OCI-M2 (cell line): ENCODE results near the gene TM9SF1.

Source experiments
- DNase-seq: peaks from one replicate; lab custom pipeline; 2025; ENCODE audit not compliant: unreplicated experiment; lab: John Stamatoyannopoulos, UW

Gene TM9SF1

GRCh38 chr14:24156840-24157239, 38.4 kb downstream of the TM9SF1 start:
- DNase-seq: no peak

- DNase-seq: no peak
Measured at GRCh38 chr14:24155100-24155499, 40.1 kb downstream of the TM9SF1 start.

- no peak for DNase-seq
Measured at GRCh38 chr14:24151404-24152080, 43.7 kb downstream of the TM9SF1 start.

GRCh38 chr14:24150993-24151392, 44.2 kb downstream of the TM9SF1 start:
- no peak for DNase-seq

GRCh38 chr14:24150567-24150966, 44.7 kb downstream of the TM9SF1 start:
- DNase-seq: no peak

- DNase-seq: no peak
Measured at GRCh38 chr14:24150061-24150460, 45.2 kb downstream of the TM9SF1 start.

- no peak for DNase-seq
Measured at GRCh38 chr14:24149302-24149969, 45.8 kb downstream of the TM9SF1 start.

GRCh38 chr14:24147761-24148428, 47.3 kb downstream of the TM9SF1 start:
- no peak for DNase-seq

- DNase-seq: peak; percentile 97
Measured at GRCh38 chr14:24146978-24147760, 48.1 kb downstream of the TM9SF1 start, which contains the start of gene RNF31. TSS of gene RNF31 (plus strand) at chr14:24147498. CDS start at chr14:24147699, 201 bp downstream.

GRCh38 chr14:24146453-24146977, 48.7 kb downstream of the TM9SF1 start, which contains the start of gene PSME2:
TSS of gene PSME2 (minus strand) at chr14:24146610. CDS start at chr14:24146581, 29 bp downstream.
- peak; percentile 87 for DNase-seq

GRCh38 chr14:24145690-24146452, 49.4 kb downstream of the TM9SF1 start:
- DNase-seq: no peak

- DNase-seq: no peak
Measured at GRCh38 chr14:24145219-24145618, 50.0 kb downstream of the TM9SF1 start.

GRCh38 chr14:24144451-24144850, 50.8 kb downstream of the TM9SF1 start:
- DNase-seq: no peak

GRCh38 chr14:24143511-24143910, 51.7 kb downstream of the TM9SF1 start:
- no peak for DNase-seq

GRCh38 chr14:24141097-24141880, 54.0 kb downstream of the TM9SF1 start, which contains the start of gene EMC9:
TSS of gene EMC9 (minus strand) at chr14:24141591. CDS start at chr14:24141304, 287 bp downstream.
- DNase-seq: peak; percentile 98

GRCh38 chr14:24139272-24139934, 55.8 kb downstream of the TM9SF1 start:
- no peak for DNase-seq
